ENCODE results near the gene MORN1. TPM values are rescaled to one million over a fixed set of nuclear protein-coding genes. Genes with fewer than 3 reads are reported as not detected.

The MORN1 gene
- total and polyA plus RNA-seq, 10 of the 15 experiments (the other 5 are each of a cell fraction or from before 2014, with no cell fraction given): 0.76 to 7.9 (median 5.5) TPM

- in situ Hi-C loops (cut with MboI) (no loop called here), intact Hi-C loops (cut with micrococcal nuclease; ENCODE audit: unreplicated experiment) (no loop called here)
- POLR2A ChIA-PET: no interaction called here
- Histone ChIP-seq H3K4me2 (ENCODE audit: control insufficient read depth, insufficient read depth) (no peak overlapping the region), H3K36me3 (ENCODE audit: control insufficient read depth in 2 of 2, insufficient read depth in 2 of 2, low read length in 1 of 2) (no peaks in the 10 kb centered on the region), H4K20me1 (ENCODE audit: control insufficient read depth, insufficient read depth) (no peaks in the 10 kb centered on the region), H3K9ac (ENCODE audit: control insufficient read depth, insufficient read depth, low read length) (no peak overlapping the region), H3K9me3 (replicated peaks; ENCODE audit: control insufficient read depth, insufficient read depth, low read length) (peaks cover 6% of the 10 kb centered on the region; the same call in 1 of the 3 replicates), H3K79me2 (ENCODE audit: control insufficient read depth, insufficient read depth, low read length) (no peaks in the 10 kb centered on the region), H3K4me3 (no peak overlapping the region), H3K27ac (ENCODE audit: control insufficient read depth, insufficient read depth) (no peak overlapping the region), H3K27me3 (replicated peaks in 1 of 2; ENCODE audit: control insufficient read depth in 2 of 2, insufficient read depth in 2 of 2, low read length in 1 of 2) (no peaks in the 10 kb centered on the region), H2AFZ (ENCODE audit: control insufficient read depth, low read depth, low read length) (no peak overlapping the region), H3K4me1 (ENCODE audit: control insufficient read depth, insufficient read depth, low read length) (no peaks in the 10 kb centered on the region)
- CTCF ChIA-PET: no interaction called here
- no peak for TF ChIP-seq WRNIP1 (IDR thresholded peaks at IDR 0.05; ENCODE audit: borderline replicate concordance, low read depth, low read length)
- TF ChIP-seq PAX8 (IDR thresholded peaks at IDR 0.05): no peak
- no peak for TF ChIP-seq PAX5 (IDR thresholded peaks at IDR 0.05; ENCODE audit: borderline replicate concordance, low read depth, low read length)
- no peak for TF ChIP-seq HSF1 (IDR thresholded peaks at IDR 0.05; ENCODE audit: low read depth, low read length)
- no peak for TF ChIP-seq RAD21 (IDR thresholded peaks at IDR 0.05; ENCODE audit: insufficient read depth, low read depth, low read length)
- no peak for TF ChIP-seq RCOR1 (conservative IDR thresholded peaks at IDR 0.05; ENCODE audit: low read depth, low read length)
- TF ChIP-seq CHD2 (IDR thresholded peaks at IDR 0.05; ENCODE audit: borderline replicate concordance, low read depth, low read length): no peak
- TF ChIP-seq KAT2A (conservative IDR thresholded peaks at IDR 0.05; ENCODE audit: control insufficient read depth, low read depth, low read length): no peak
- TF ChIP-seq CBX5 (IDR thresholded peaks at IDR 0.05; ENCODE audit: low read depth): no peak
- RAD21 ChIA-PET (ENCODE audit: unreplicated experiment): no interaction called here
- FAIRE-seq (no peak), ATAC-seq (no peak), DNase-seq (ENCODE audit: low read depth, low spot score) (no peak)
- WGBS (ENCODE audit: insufficient coverage, insufficient replicate concordance, low lambda C conversion rate, missing lambda C conversion rate): 46% methylated on average over 17 of the region's 18 CpGs
- SMC1A ChIA-PET (ENCODE audit: uncharacterized antibody, unreplicated experiment): no interaction called here
- no TSS peak for BruUV-seq (replicated peaks)
Observed at GRCh38 chr1:2427051-2427450, 35.7 kb upstream of the MORN1 start.

Measured in GM12878 (cell line).